HFFc6 (cell line): ENCODE measurements around the gene MYRIP. TPM values are rescaled to one million over a fixed set of nuclear protein-coding genes. Genes with fewer than 3 reads are reported as not detected.

Source experiments
- DNase-seq: peaks from one replicate; pipeline ENCODE4 v3.0.0-alpha.2; 2018
- H3K27ac Mint-ChIP-seq: 2 replicates; pipeline ENCODE4 v1.8.0; 2020; ENCODE audit warnings: mild to moderate bottlenecking, mixed read lengths
- H3K27me3 Mint-ChIP-seq: 2 replicates; pipeline ENCODE4 v1.8.0; 2021; ENCODE audit warnings: mild to moderate bottlenecking, moderate library complexity, mixed read lengths; ENCODE audit not compliant: insufficient read depth
- H3K36me3 Mint-ChIP-seq: 2 replicates; pipeline ENCODE4 v1.8.0; 2021; ENCODE audit warnings: low read depth, mixed read lengths
- H3K4me1 Mint-ChIP-seq: 2 replicates; pipeline ENCODE4 v1.8.0; 2020; ENCODE audit warnings: low read depth, mixed read lengths
- H3K4me3 Mint-ChIP-seq: 2 replicates; pipeline ENCODE4 v1.8.0; 2020; ENCODE audit warnings: mild to moderate bottlenecking, moderate library complexity, mixed read lengths
- H3K9me3 Mint-ChIP-seq: 2 replicates; pipeline ENCODE4 v1.8.0; 2020; ENCODE audit warnings: mild to moderate bottlenecking, mixed read lengths
- total RNA-seq, 6 experiments: library from RNA; stranded (reverse); fragmentation: NEBNext Ultra II Directional; extraction: Animal tissue kit (Norgen Biotek cat#: 25700); gene quantifications; 2 replicates in 1 of 6; 3 replicates in 5 of 6; pipeline ENCODE4 v1.2.3, GENCODE V29; 2021
- TF ChIP-seq, protein P1 (sequence below): fragments of 200-600 bp; sonication (generic); IDR thresholded peaks from 2 replicates; pipeline ENCODE4 v1.5.0; 2021; ENCODE audit warnings: antibody characterized with exemption, mild to moderate bottlenecking

The MYRIP gene
- total RNA-seq, 6 experiments from 2014 or later = 0.07 to 0.28 (median 0.13) TPM; not detected in 1

DNA sequence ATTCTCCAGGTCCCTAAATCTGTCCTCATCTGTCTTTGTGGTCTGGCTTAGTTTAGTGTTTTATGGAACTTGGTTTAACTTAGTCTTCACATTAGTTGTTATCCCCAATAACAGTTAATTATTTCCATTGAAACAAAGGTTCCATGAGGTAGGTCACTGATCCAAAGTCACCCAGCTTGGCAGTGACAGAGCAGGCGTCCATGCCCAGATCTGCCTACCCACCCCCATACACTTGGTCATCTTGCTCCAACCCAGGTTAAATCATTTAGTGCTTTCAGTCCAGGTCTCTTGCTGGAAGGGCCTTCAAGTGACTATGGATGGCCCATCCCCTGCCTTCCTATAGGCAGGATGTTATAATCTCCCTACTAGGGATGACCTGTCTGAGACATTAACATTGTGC is 127.4 kb downstream of the MYRIP start:
- Mint-ChIP-seq H3K27me3 (peaks cover 1% of the 10 kb centered on the region; the same call in 1 of the 2 replicates), H3K36me3 (no peaks in the 10 kb centered on the region), H3K27ac (no peak overlapping the region), H3K4me1 (no peaks in the 10 kb centered on the region), H3K4me3 (no peak overlapping the region), H3K9me3 (no peaks in the 10 kb centered on the region)
- no peak for DNase-seq
- TF ChIP-seq, protein P1, sequence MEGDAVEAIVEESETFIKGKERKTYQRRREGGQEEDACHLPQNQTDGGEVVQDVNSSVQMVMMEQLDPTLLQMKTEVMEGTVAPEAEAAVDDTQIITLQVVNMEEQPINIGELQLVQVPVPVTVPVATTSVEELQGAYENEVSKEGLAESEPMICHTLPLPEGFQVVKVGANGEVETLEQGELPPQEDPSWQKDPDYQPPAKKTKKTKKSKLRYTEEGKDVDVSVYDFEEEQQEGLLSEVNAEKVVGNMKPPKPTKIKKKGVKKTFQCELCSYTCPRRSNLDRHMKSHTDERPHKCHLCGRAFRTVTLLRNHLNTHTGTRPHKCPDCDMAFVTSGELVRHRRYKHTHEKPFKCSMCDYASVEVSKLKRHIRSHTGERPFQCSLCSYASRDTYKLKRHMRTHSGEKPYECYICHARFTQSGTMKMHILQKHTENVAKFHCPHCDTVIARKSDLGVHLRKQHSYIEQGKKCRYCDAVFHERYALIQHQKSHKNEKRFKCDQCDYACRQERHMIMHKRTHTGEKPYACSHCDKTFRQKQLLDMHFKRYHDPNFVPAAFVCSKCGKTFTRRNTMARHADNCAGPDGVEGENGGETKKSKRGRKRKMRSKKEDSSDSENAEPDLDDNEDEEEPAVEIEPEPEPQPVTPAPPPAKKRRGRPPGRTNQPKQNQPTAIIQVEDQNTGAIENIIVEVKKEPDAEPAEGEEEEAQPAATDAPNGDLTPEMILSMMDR = no peak

DNA sequence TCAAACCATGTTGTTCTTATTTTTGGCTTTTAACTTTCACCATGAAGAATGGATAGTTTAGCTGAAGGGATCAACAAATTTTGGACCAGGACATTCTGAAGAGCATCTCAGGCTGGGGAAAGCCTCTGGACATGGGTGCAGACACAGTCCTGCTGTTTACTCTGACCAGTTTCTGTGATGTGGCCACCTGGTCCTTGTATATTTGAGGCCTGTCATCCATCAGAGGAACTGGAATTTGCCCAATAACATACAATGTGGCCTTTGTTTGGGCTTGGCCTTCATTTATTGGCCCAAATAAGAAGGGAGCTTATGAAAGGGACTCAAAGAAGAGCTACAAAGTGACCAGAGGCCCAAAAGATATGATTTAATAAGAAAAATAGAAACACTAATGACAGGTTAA is 127.9 kb downstream of the MYRIP start:
- Mint-ChIP-seq H3K36me3 (no peaks in the 10 kb centered on the region), H3K4me1 (no peaks in the 10 kb centered on the region), H3K27me3 (peaks cover 1% of the 10 kb centered on the region; the same call in 1 of the 2 replicates), H3K27ac (no peak overlapping the region), H3K9me3 (no peaks in the 10 kb centered on the region), H3K4me3 (no peak overlapping the region)
- no peak for DNase-seq
- TF ChIP-seq, protein P1 = no peak

DNA sequence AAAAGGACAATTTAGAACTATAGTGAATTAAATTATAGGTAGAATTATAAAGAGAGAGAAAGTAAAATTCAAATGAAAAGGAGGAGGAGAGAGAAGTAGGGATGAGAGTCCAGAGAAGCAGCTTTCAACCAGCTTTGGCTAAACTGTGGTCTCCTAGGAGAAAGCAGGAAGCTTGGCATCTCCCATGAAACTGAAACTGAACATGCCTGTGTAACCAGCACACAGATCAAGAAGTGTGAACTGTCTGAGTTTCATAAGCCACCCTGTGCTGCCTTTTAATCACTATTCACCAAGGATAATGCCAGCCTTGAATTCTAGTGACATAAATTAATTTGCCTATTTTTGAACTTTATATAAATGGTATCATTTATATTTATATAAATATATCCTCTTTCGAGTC is 128.5 kb downstream of the MYRIP start:
- DNase-seq = no peak
- Mint-ChIP-seq H3K4me3 (no peak overlapping the region), H3K27me3 (peaks cover 1% of the 10 kb centered on the region; the same call in 1 of the 2 replicates), H3K9me3 (no peaks in the 10 kb centered on the region), H3K36me3 (no peaks in the 10 kb centered on the region), H3K4me1 (no peaks in the 10 kb centered on the region), H3K27ac (no peak overlapping the region)
- TF ChIP-seq, protein P1 = no peak

DNA sequence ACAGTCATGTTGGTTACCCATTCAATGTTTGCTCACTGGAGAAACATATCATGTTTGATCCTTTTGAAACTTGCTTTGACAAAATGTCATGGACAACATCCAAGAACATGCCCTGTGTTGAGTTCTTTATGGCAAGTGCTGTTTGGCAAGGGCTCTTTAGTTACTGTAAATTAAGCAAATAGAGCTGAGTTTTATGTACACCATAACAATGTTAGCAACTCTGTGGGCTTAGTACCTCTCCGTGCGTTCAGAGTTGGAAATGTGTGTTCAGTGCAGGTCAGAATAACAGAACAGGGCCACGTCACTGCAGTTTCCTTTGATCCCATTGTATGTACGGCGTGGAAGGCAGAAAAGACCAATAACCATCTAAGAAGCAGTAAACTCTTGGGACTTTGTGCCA is 132.5 kb downstream of the MYRIP start:
- TF ChIP-seq, protein P1 = no peak
- Mint-ChIP-seq H3K4me3 (no peak overlapping the region), H3K27ac (no peak overlapping the region), H3K36me3 (no peaks in the 10 kb centered on the region), H3K4me1 (no peaks in the 10 kb centered on the region), H3K27me3 (peaks cover 1% of the 10 kb centered on the region; the same call in 1 of the 2 replicates), H3K9me3 (no peaks in the 10 kb centered on the region)
- DNase-seq = no peak

DNA sequence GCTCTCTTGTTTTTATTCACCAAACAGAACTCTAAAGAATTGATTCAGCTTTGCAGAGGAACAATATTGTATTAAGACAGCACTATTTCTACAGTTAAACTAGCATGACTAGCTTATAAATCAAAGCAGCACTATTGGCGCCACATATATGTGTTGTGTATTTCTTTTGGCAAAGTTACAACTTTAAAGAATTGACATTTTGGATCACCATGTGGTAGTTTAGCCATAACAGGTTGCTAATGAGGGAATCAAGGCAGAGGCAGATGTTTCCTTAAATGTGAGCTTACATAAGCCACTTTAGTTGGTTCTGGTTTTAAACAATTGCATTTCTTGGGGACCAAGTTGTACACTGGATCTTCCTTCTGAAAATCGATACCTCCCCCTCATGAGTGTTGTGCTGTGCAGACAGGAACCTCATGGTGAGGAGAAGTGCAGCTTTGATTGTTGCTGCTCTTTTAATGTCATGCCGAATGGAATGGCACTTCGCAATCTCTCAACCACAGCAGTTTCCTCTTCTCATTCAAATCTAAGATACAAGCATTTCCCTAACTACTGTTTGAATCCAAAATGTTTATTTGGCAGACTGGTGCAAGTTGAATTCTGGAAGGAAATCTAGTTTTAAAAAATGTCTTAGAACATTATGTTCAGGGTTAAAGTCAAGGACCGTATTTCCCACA is 151.2 kb downstream of the MYRIP start:
- Mint-ChIP-seq H3K27me3 (peaks cover 3% of the 10 kb centered on the region; the same call in 1 of the 2 replicates), H3K4me1 (no peaks in the 10 kb centered on the region), H3K4me3 (no peak overlapping the region), H3K36me3 (no peaks in the 10 kb centered on the region), H3K9me3 (no peaks in the 10 kb centered on the region), H3K27ac (no peak overlapping the region)
- TF ChIP-seq, protein P1 = no peak
- no peak for DNase-seq
